NCI-H446 (cell line): ENCODE measurements around the gene PARD3B.

ENCODE experiments used
- DNase-seq, 2 experiments: peaks; one replicate each; lab custom pipeline; 2025; lab: John Stamatoyannopoulos, UW

Gene PARD3B

DNA sequence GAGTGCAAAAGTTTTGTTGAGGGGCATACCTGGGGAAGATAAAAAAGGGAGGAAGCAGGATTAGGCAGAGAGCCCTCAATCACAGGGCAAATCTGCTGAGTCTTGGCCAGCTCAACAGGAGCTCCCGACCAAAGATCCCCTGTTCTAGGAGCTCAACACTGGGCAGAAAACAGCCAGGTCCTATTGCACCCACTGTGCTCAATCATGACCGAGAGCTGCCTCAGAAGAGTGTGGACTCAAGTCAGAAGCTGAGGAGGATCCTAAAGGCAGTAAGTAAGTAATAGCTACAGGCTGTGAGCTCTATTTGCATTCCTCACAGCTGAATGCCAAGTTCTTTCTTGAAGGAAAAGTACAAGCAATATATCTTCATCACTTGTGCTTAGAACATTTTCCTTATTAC is 802.6 kb downstream of the PARD3B start:
- no peak for DNase-seq

DNA sequence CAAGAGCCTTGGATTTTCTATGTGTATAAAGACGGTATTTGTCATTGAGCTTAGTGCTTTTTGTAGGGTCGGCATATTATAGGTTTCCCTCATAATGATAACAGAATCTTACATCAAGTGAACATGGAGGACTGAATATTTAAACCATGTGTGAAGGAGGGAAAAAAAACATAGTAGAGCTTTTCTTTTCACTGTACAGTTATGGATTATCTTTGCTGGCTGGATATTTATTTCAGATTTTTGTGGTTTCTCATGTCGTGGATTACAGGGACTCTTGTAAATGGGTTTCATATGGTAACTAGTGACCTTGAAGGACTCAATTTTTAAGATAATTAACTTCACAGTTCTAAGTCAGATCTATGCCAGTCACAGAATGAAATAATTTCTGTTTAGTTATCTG is 806.8 kb downstream of the PARD3B start:
- no peak for DNase-seq

DNA sequence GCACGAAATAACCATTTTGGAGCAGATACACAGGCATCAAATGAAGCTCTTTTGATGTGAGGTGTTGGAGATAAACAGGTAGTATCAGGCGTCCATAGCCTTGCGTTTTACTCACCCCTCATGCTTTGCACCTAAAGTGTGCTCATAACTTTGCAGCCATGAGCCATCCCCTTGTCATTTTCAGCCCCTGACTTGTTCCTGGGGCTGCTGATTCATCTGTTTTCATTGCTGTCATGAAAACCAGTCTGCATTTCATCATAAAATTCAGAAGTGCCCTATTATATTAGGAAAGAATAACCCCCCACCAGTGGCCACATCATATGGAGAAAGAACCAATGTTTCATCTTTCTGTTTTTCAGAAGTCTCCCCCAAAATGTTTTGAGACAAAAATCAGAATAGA is 807.3 kb downstream of the PARD3B start:
- no peak for DNase-seq

DNA sequence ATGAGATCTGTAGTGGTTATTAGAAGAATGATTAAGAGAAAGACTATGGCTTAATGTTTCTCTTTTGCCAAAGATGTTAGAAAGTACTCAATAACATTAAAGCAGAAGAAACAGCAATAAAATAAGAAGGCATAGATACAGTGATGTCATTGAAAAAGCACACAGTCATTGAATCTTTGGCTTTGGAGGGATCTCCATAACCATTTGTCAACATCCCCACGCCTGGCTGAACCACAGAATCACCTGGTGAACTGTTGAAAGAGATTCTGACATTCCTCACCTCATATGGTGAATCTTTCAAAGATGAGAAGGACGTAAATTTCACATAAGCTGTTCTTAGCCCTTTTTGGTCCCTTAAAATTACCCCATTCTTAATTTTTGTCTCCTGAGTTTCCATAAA is 812.5 kb downstream of the PARD3B start:
- DNase-seq: no peak

DNA sequence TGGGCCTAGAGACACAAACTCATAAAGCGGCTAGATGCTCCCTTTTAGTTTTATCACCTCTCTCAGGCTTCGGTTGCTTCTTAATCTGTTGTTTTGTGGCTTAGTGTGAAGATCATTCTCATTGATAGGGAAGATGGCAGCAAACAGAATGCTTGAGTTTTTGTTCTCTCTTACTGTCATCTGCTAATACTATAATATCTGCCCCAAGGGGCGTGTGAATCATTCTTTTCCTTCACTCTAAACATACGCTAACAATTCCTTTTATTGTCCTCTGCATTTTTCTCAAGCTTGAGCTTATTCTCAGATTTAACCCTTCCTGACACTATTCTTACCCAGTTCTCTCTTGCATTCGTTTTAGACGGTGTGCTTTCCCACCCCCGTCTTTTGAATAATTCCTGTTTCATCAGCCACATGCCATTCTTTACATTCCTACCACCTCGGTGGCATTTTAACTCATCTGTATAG is 813.1 kb downstream of the PARD3B start:
- DNase-seq: no peak

DNA sequence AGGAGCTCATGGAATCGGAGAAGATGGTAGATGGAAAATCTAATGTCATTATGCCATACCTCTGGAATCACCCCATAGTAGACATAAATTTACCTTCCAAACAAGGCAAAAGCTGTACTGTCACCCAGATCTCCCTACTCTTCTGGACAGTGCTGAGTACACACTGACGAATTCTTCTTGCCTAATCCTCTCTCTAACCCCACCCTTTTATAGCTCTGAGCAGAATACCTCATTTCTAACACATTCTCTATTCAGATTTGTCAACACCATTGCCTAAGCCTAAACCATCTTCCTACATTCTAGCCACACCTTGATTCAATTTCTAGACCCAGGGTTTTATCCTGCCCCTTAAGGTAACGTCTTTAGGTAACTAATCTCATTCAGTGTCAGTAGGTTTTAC is 816.0 kb downstream of the PARD3B start:
- no peak for DNase-seq

DNA sequence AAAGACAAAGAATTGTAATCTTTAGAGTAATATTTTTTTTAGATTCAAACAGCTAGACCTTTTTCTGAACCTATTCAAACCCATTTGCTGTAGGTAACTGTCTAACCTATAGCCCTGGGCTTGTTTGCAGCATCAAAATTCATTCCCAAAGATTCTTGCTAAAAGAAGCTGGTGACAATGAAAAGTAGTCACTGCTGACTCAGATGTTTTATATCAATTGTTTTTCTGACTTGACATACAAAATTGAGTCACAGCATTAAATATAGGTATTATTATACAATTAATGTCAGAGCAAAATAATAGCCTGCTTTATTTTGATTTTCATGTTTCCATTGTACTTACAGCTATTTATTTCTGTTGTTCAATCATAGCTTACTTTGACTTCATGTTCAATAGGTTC is 816.7 kb downstream of the PARD3B start:
- DNase-seq: no peak

DNA sequence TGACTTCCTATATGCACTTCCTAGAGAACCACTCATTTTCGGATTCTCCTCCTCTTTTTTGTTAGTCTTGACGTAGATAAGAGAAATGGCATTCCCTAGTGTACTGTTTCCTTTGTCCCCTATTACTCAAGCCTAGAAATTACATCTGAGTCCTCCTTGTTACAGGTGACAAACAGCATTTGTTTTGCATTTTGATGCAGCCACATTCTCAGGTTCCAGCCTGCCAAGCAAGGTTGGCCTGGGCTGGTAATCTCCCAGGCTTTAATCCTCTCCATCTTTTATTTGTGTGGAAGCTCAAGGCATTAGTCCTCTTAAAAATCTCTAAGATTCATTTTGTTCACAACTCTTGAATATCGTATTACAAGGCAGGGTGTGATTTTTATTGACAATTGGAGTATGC is 819.0 kb downstream of the PARD3B start:
- DNase-seq: no peak

DNA sequence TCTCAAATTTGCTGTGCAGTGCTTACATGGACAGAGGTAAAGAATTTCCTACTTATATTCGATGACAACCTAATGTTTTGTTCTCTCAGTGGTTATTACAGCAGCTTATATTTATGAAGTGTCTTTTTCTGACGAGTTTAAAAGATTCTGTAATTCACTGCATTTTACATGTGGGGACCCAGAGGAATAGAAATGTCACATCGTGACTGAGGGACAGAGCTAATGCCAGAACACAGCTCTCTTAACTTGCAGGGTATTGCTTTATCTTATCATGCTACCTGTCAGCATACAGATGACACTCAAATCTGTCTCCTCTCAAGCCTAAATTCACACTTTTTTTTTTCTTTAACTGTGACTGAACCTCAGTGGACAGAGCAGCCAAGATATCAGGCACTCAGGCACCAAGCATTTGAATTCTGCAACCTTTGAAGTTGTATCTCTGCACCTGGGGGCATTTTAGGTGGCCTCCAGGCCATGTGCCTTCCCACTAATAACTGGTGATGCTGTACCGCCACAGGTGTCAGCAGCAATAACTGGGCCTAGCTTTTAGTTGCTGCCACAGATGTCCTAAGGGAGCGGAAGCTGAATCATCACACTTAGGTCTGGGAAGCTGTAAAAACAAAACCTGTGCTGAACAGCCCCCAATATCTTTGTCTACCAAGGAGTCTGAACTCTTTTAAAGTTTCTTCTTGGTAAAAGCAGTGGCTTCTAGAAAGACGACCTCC is 821.2 kb downstream of the PARD3B start:
- DNase-seq: no peak

DNA sequence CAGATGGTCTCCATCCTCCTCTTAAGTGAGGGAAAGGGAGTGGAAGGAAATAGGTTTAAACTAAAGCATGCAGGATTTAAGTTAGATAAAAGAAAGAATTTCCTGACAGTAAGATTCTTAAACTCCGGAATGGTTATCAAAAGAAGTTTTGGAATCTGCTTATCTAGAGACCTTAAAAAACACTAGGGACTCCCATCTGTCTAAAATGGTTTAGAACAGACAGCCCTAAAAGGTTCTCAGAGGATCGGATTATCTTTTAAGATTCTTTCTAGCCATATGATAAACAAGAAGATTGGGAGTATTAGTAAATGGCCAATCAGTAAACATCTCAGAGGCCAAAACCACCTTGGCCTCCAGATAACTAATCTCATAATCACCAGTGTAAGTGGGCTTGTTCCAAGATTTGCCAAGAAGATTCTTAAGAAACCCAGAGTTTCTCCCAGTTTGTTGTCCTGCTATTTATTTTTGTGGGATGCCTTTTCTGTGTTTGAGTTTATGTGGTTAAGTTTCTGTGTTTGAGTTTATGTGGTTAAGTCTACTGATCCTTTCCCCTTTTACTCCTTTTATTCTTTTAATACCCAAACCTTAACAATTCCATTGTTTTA is 822.2 kb downstream of the PARD3B start:
- DNase-seq: no peak

DNA sequence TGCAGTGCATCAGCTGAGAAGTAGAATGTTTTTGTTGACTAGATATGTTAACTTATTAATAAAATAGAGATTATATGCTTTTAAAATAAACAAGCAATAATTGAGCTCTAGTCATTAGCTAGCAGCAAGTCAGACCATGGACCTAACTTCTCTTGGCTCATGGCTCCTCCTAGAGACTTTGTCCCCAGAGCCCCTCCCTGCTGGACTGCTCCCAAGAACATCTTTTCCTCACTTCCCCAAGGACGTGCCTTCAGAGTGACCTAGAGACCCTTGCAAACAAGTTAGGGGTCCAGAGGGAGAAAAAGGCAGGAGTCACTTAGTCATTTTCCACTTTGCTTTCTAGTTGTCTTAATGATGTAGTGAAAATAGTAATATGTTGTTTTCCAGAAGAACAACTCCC is 824.5 kb downstream of the PARD3B start:
- no peak for DNase-seq

DNA sequence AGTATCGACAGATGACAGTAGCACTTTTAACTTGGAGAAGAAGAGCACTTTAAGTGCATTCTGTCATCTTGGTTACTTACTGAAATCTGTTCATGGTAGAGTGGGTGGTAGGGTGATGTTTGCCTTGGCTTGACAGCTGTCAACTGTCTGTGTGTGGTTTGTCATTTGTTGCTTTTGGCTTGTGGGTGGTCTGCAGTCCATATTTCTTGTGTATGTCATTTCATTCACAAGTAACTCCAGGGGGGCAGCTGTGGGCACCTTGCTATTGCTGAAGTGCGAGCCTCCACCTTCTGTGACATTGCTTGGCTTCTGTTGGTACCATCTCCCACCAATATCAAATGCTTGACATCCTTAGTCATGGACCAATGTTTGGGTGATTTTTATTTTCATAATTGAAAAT is 825.5 kb downstream of the PARD3B start:
- DNase-seq: no peak

DNA sequence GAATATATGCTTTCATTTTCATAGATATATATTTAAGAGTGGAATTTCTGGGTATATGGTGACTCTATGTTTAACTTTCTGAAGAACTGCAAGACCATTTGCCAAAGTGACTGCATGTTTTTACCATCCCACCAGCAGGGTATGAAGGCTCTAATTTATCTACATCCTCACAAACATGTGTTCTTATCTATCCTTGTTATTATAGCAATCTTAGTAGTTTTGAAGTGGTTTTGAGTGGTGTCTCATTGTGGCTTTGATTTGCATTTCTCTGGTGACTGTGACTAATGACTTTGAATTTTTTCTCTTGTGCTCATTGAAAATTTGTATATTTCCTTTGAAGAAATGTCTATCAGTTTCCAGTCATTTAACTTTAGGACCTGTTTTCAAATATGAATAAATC is 826.9 kb downstream of the PARD3B start:
- DNase-seq: no peak

DNA sequence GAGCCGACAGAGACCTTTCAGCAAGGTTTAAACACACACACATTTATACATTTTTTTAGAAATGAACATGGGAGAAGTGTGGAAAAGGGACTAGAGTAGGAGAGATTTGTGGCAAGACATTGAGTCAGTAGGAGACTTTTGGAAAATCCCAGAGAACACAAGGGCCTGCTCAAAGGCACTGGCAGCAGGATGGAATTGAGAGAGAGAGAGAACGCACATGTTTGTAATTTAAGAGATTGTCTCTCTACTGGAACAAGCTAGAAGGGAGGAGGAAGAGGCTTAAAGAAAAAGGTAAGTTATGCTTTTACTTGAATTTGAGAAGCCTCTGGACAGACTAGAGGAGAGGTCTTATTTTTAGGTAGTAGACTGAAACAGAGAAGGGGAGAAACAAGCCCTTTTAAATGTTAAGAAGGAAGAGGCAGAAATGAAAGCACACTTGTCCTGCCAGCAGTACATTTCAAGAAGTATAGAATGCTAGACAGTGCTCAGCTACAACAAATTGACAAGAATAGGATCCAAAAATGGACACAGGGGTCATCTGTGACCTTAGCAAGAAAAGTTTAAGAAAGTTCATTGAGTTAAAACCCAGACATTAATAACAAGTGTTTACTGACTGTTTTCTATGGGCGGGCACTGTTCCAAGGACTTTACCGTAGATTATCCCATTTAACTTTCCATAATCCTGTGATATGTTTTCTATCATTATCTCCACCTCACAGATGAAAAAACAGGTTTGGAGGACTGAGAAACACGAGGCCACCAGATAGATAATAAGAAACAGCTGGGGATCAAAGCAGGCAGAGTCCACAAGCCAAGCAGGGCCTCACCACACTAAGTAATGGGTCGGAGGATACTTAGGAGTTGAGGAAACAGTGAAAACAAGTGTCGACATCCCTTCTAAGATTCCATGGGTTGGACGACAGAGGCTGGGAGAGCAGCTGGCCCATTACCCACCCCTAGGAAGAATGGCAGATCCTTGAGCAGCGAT is 830.5 kb downstream of the PARD3B start:
- no peak for DNase-seq

DNA sequence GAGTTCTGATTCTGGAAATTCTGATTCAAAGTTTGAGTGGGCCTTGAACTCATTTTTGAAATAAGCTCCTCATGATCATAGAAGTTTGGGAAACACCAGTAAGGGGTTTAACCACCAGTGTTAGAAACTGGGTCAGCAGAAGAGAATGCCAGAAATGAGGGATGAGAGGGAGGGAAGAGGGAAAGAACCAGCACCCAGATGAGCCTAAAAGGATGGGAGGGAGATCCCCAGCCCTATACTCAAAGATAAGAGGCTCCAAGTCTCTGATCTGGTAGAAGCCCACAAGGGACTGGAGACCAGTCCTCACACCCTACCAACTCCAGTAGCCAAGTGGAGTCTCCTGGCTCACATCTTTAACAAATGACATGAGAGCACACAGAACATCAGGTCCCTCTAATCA is 832.0 kb downstream of the PARD3B start:
- no peak for DNase-seq

DNA sequence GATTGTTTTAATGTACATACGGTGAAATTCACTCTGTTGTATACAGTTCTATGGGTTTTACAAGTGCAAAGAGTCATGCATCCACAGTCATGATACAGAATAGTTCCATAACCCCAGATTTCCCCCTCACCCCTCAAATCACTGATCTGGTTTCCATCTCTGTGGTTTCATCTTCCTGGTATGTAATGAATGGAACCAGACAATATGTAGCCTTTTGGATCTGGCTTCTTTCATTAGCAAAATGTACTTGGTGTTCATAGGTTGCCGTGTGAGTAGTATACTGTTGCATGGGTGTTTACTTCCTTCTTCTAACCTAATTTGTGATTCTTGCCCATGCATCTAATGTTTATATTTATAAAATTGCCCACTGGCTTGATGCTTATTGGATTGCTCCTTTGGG is 838.3 kb downstream of the PARD3B start:
- DNase-seq: no peak

DNA sequence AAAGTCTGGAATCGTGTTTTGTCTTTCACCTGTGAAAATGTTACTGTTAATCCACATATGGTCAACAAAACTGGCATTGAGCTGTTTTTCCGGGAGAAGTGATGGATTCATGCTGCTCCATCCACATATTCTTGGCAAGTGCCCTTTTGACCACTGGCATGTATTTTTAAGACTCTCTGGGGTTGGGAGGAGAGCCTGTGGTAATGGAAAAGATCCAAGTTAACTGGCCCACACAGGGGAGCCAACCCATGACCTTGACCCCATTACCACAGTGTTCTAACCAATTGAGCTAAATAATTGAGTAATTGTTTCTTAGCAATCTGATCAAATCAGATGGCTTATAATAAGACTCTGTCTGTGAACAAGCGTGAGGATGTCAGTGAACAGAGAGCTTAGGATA is 840.8 kb downstream of the PARD3B start:
- no peak for DNase-seq

DNA sequence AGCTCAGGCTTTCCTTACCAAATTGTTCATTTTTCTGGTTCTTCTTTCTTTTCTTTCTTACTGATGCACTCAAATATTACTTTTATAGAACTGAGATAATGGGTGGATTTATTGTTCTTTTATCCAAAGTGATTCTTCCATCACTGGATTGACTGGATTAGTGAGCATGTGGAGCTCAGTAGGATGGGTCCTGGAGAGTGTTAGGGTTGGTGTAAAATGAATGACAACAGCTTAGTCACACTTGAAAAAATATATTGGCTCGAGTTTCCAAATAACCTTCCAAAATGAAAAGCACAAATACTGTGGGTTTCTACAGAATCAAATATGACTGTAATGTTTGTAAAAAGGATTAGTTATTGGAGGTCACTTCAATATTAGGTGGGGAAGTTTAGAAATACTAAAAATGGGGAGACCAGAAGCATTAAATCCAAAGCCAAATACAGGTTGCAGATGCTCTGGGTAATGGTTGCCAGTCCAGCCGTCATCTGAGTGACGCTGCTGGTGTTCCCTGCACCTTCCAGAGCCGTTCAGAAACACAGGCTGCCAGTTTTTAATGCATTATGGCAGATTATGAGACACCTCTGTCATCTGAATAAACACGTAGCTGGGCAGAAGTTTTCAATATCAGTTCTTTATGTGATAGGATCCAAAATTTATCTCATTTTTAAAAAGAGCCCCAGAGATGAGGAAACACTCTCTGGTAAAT is 842.2 kb downstream of the PARD3B start:
- DNase-seq: peak; percentile 55 to 60

DNA sequence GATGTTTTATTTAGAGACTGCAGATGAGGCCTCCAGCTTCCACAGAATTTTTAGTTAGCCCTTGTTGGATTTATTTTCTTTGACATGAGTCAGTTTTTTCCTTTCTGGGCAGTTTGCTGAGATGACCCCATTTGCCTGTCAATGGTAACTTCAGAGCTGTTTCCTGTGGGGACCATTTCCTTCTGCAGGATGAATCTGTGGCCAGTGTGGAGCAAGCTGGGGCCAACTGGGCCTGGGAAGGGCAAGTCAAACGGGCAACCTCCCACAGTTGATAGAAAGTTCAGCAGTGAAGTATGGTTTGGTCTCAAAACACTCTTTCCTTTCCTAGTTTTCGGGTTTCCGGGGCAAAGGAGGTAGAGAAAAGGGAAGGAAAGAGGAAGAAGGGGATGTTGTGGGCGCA is 845.6 kb downstream of the PARD3B start:
- no peak for DNase-seq

DNA sequence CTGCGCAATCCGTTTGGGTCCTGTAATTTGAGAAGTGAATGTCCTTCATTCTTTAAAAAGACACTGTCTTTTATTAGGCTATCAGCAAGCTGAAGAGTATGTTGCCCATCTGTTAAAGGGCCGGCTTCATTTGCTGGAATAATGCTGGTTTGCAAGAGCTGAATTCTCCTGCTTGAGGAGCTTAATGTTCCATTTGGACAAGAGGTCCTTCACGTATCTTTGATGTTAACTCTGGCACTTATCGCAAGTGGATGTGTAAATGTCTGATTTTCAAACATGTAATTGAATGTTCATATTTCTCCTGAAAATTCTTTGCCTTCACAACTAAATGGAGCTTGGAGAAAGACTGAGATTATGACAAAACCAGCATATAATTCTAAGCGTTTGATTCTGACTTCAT is 856.2 kb downstream of the PARD3B start:
- DNase-seq: no peak

DNA sequence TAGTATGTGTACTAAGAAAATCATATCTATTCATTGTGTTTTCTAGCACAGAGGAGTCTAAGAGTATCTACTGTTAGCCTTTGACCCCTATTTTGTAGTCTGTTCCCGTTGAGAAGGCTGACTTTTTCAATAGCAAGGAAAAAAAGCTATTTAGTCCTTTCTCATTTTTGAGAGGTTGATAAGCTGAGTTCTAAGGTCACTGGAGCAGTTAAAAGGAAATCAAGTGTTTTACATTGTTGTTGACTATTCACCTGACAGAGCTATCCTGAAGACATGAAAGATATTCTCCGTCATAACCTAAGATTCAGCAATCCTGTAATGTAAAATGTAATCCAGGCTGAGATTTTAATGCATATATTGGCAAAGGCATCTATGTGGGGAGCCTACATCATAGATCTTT is 856.7 kb downstream of the PARD3B start:
- no peak for DNase-seq

DNA sequence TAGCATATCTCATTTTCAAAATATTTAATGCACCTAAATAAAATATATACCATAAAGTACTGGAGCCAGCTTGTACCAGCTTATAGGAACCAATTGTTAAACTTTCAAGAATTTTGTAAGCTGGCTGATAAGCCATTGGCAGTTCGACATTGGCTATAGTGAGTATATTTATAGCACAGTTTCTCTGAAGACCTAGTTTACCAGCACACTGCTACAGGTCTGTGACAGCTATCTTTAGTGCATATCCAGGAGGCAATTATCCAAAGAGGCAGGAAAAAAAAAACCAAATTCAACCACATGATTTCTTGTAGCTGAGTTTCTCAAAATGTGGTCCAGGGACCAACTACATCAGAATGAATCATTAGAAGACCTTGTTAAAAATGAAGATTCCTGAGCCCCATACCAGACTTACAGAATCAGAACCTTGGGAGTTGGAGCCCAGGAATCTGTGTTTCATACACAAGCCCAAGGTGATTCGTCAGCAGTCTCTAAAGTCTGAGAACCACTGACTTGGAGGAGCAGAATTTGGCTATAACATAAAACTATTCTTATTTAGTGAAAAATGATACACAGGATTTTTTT is 858.1 kb downstream of the PARD3B start:
- no peak for DNase-seq
